Measurements from ENCODE around the gene RNF145.

DNA sequence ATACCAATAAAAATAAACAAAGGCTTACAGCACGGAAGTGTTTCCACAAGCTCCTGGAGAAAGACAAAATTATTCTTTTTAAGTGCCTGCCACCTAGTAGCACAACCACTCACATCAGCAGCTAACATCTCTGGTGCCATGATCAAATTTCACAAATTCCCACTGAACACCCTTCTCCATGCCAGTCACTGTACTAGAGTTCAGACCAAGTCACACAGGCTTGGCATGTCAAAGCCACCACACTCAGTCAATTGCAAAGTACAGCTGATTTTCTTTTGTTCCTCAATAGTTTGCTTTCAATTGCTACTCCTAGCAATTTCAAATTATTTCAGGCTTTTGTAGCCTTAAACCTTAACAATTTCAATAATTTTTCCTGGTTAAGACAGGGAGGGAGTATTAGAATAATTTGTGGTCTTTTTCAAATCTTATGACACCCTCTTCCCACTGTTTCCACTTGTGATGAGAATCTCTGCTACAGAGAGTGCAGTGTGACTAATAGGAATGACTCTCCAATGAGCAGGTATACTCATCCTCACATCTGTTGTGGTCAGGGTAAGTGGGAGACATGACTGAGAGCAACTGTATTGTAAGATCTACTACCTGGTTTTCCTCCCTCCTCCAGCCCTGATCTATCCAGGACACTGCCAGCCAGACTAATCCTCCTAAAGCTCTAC lies 46.2 kb downstream of the RNF145 start:
- TF ChIP-seq, protein P1, sequence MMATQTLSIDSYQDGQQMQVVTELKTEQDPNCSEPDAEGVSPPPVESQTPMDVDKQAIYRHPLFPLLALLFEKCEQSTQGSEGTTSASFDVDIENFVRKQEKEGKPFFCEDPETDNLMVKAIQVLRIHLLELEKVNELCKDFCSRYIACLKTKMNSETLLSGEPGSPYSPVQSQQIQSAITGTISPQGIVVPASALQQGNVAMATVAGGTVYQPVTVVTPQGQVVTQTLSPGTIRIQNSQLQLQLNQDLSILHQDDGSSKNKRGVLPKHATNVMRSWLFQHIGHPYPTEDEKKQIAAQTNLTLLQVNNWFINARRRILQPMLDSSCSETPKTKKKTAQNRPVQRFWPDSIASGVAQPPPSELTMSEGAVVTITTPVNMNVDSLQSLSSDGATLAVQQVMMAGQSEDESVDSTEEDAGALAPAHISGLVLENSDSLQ (IDR thresholded peaks at IDR 0.05), result no peak
- TF ChIP-seq ARNT (IDR thresholded peaks at IDR 0.05), result no peak
- TF ChIP-seq FOXK2 (IDR thresholded peaks at IDR 0.05), result no peak
- no peak for TF ChIP-seq ELF4 (IDR thresholded peaks at IDR 0.05)
- TF ChIP-seq SP1 (IDR thresholded peaks at IDR 0.05), result no peak
- no peak for TF ChIP-seq BHLHE40 (IDR thresholded peaks at IDR 0.05; ENCODE audit: borderline replicate concordance)
- no peak for TF ChIP-seq HDGF (IDR thresholded peaks at IDR 0.05; ENCODE audit: borderline replicate concordance)

Data from HEK293T (cell line).